ENCODE measurements around the gene SP140L. TPM values are rescaled to one million over a fixed set of nuclear protein-coding genes. Genes with fewer than 3 reads are reported as not detected.

Gene SP140L
- total RNA-seq, 4 donors from 2014 or later: 22.1 to 53.6 (median 35.7) TPM

DNA sequence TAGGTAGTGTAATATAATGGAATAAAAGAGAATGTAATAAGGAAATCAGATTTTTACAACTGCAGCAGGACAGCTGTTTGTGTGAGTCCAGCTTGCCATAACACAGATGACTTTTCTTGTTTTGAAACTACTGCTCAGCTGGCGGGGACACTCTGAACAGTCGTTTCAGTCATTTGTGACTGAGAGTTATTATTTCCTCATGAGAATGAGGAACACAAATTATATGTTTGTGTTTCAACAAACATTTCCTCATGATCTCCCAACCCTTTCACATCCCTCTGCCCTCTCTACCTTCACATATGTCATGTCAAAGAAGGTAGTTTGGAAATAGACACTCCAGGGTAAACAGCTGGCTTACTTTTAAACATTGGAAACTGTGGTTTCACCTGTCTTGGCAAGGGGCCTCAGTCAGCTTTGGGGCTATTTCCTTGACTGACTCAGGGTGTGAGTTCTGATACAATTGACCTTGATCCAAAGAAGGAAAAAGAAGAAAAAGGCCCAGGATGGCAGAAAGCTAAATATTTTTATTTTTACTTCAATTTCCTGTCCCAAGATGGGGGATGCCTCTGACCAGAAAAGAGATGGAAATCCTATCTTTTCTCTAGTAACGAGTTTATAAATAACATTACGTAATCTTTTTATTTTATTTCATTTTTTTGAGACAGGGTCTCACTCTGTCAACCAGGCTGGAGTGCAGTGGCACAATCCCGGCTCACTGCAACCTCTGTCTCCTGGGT is 593 bp downstream of the SP140L start:
- Histone ChIP-seq H3K4me1 (peaks cover 0 to 10% (median 3%) of the 10 kb centered on the region in 4 donors), H3K27ac (peak overlapping the region; percentile 81 to 86 (median 83)), H3K4me3 (peak overlapping the region; percentile 30 to 59 (median 53)), H3K9me3 (no peaks in the 10 kb centered on the region), H3K36me3 (no peaks in the 10 kb centered on the region), H3K27me3 (no peaks in the 10 kb centered on the region)
- TF ChIP-seq POLR2A (IDR thresholded peaks at IDR 0.05): no peak
- TF ChIP-seq CTCF (IDR thresholded peaks at IDR 0.05): no peak
- DNase-seq: no peak

DNA sequence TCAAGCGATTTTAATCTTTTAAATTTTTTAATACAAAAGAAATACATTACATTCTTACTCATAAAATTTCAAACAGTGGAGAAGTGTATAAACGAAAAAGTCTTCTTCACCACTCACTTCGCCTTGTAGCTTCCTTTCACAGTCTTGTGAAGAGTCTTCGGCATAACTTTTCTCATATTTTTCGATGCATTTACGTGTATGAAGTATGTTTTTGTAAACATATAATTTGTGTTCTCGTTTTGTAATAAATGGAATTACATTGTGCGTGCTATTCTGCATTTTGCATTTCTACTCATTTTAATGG is 1.1 kb downstream of the SP140L start:
- H3K27ac ChIP-seq: peak overlapping the region in 3 of 4 donors; percentile 81 to 86 (median 85)
- H3K9me3 ChIP-seq: no peaks in the 10 kb centered on the region
- TF ChIP-seq POLR2A (IDR thresholded peaks at IDR 0.05) (no peak), CTCF (IDR thresholded peaks at IDR 0.05) (no peak)
- H3K4me1 ChIP-seq: peaks cover 0 to 10% (median 3%) of the 10 kb centered on the region in 4 donors
- H3K27me3 ChIP-seq: no peaks in the 10 kb centered on the region
- H3K4me3 ChIP-seq: peak overlapping the region in 2 of 4 donors; percentile 48 to 58
- DNase-seq: no peak
- H3K36me3 ChIP-seq: no peaks in the 10 kb centered on the region

DNA sequence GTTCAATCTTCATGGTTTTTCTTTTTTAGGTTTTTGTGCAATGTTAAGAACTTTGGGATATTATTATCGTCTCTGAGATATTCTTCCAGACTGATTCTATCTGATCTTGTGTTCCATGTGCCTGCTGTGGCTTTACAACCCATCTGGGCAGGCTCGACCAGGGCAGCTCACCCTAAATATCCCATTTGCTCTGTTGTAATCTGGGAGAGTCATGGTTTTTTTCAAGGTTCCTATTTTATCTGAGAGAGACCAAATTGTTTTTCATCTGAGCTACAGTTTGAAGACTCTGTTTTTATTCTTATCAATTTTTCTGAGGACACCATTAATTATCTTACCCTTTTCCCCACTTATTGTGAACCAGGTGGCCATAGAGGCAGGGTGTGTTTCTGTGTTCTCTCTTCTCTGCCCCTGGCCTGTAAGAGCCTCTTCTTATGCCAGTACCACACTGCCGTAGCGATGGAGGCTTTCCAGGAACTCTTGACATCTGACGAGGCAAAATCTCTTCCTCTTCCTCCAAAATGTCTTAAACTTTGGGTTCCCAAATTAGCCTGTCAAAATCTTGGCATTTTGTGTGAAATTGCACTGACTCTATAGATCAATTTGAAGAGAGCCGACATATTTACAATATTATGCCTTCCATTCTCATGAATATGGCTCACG is 3.1 kb downstream of the SP140L start:
- Histone ChIP-seq H3K36me3 (peaks cover 0 to 5% (median 0%) of the 10 kb centered on the region in 3 donors), H3K9me3 (no peaks in the 10 kb centered on the region), H3K27ac (no peak overlapping the region), H3K27me3 (no peaks in the 10 kb centered on the region), H3K4me3 (no peak overlapping the region), H3K4me1 (peaks cover 0 to 10% (median 3%) of the 10 kb centered on the region in 4 donors)
- TF ChIP-seq CTCF (IDR thresholded peaks at IDR 0.05) (no peak), POLR2A (IDR thresholded peaks at IDR 0.05) (no peak)
- no peak for DNase-seq

- no peak overlapping the region for H3K27ac ChIP-seq
- H3K4me1 ChIP-seq: peaks cover 0 to 10% (median 3%) of the 10 kb centered on the region in 4 donors
- peaks cover 0 to 5% (median 0%) of the 10 kb centered on the region in 3 donors for H3K36me3 ChIP-seq
- TF ChIP-seq CTCF (IDR thresholded peaks at IDR 0.05) (no peak), POLR2A (IDR thresholded peaks at IDR 0.05) (no peak)
- no peak for DNase-seq
- no peaks in the 10 kb centered on the region for H3K27me3 ChIP-seq
- H3K9me3 ChIP-seq: no peaks in the 10 kb centered on the region
- H3K4me3 ChIP-seq: no peak overlapping the region
These were observed 3.7 kb downstream of the SP140L start for GRCh38 chr2:230330725-230331124.

GRCh38 chr2:230335461-230335863 is 8.5 kb downstream of the SP140L start:
- Histone ChIP-seq H3K4me1 (no peaks in the 10 kb centered on the region), H3K9me3 (no peaks in the 10 kb centered on the region), H3K4me3 (no peak overlapping the region), H3K36me3 (peaks cover 0 to 5% (median 0%) of the 10 kb centered on the region in 3 donors), H3K27ac (peak overlapping the region in 1 of 4 donors; percentile 30), H3K27me3 (no peaks in the 10 kb centered on the region)
- no peak for TF ChIP-seq POLR2A (IDR thresholded peaks at IDR 0.05)
- TF ChIP-seq CTCF (IDR thresholded peaks at IDR 0.05): no peak
- DNase-seq: no peak
